Keratinocyte (primary cell): ENCODE measurements around the gene FAM83E.

Experiments
- EZH2 ChIP-seq: IDR thresholded peaks from one replicate; pipeline ENCODE4 v1.6.1; 2012; ENCODE audit warnings: inconsistent platforms, mild to moderate bottlenecking, low read length, moderate library complexity
- TF ChIP-seq, protein P1 (sequence below), 3 experiments: IDR thresholded peaks in 1 of 3; conservative IDR thresholded peaks in 1 of 3; optimal IDR thresholded peaks in 1 of 3; 2 replicates in 2 of 3; 3 replicates in 1 of 3; pipeline versions ENCODE3 to v1.5.1; 2011; ENCODE audit warnings: low read length in 3 of 3, mild to moderate bottlenecking in 3 of 3, moderate library complexity in 2 of 3, control low read depth in 1 of 3, inconsistent platforms in 1 of 3; ENCODE audit not compliant: insufficient read depth in 2 of 3; ENCODE audit errors: extremely low read depth in 1 of 3

- no peak for TF ChIP-seq EZH2
- TF ChIP-seq, protein P1, sequence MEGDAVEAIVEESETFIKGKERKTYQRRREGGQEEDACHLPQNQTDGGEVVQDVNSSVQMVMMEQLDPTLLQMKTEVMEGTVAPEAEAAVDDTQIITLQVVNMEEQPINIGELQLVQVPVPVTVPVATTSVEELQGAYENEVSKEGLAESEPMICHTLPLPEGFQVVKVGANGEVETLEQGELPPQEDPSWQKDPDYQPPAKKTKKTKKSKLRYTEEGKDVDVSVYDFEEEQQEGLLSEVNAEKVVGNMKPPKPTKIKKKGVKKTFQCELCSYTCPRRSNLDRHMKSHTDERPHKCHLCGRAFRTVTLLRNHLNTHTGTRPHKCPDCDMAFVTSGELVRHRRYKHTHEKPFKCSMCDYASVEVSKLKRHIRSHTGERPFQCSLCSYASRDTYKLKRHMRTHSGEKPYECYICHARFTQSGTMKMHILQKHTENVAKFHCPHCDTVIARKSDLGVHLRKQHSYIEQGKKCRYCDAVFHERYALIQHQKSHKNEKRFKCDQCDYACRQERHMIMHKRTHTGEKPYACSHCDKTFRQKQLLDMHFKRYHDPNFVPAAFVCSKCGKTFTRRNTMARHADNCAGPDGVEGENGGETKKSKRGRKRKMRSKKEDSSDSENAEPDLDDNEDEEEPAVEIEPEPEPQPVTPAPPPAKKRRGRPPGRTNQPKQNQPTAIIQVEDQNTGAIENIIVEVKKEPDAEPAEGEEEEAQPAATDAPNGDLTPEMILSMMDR (optimal IDR thresholded peaks at IDR 0.05 in 1 of 3, IDR thresholded peaks at IDR 0.05 in 1 of 3, conservative IDR thresholded peaks at IDR 0.05 in 1 of 3; ENCODE audit: extremely low read depth in 1 of 3, insufficient read depth in 2 of 3, low read length in 3 of 3), result no peak
Measured at GRCh38 chr19:48618278-48618915, 3.5 kb upstream of the FAM83E start.
